ENCODE data around the gene ZNF598. TPM values are rescaled to one million over a fixed set of nuclear protein-coding genes. Genes with fewer than 3 reads are reported as not detected.
A peak's percentile ranks its signal among the peaks of the same experiment; 100 is the strongest.

Gene ZNF598
- total and polyA plus RNA-seq, 3 donors from 2014 or later = 46.3 to 94.6 (median 80.4) TPM

GRCh38 chr16:2056681-2057407, 47.2 kb upstream of the ZNF598 start:
- intact Hi-C loops (cut with DNase I; ENCODE audit: low total_unique reads) = no loop called here
- peak in 1 of 3 experiments; percentile 5 for TF ChIP-seq CTCF (IDR thresholded peaks at IDR 0.05)
- no peak for TF ChIP-seq POLR2A (IDR thresholded peaks at IDR 0.05)
- Histone ChIP-seq H3K27ac (no peak overlapping the region), H3K36me3 (ENCODE audit: low read depth, missing control alignments) (no peaks in the 10 kb centered on the region), H3K4me3 (no peak overlapping the region), H3K9me3 (no peaks in the 10 kb centered on the region), H3K27me3 (no peaks in the 10 kb centered on the region), H3K4me1 (no peaks in the 10 kb centered on the region)
- 86 to 88% methylated on average over 18 to 19 of the region's 19 CpGs for WGBS, 2 donors
- no peak for DNase-seq

- no peaks in the 10 kb centered on the region for H3K4me1 ChIP-seq
- H3K36me3 ChIP-seq (ENCODE audit: low read depth, missing control alignments) = no peaks in the 10 kb centered on the region
- H3K4me3 ChIP-seq = no peak overlapping the region
- no peak for DNase-seq
- no peaks in the 10 kb centered on the region for H3K9me3 ChIP-seq
- TF ChIP-seq CTCF (IDR thresholded peaks at IDR 0.05) (no peak), POLR2A (IDR thresholded peaks at IDR 0.05) (no peak)
- WGBS, 2 donors = 85 to 86% methylated on average over 7 to 15 of the region's 15 CpGs
- no peak overlapping the region for H3K27ac ChIP-seq
- intact Hi-C loops (cut with DNase I; ENCODE audit: low total_unique reads) = no loop called here
- H3K27me3 ChIP-seq = no peaks in the 10 kb centered on the region
These were observed 46.5 kb upstream of the ZNF598 start for GRCh38 chr16:2056077-2056476.

- intact Hi-C loops (cut with DNase I; ENCODE audit: low total_unique reads) = no loop called here
- H3K36me3 ChIP-seq (ENCODE audit: low read depth, missing control alignments) = no peaks in the 10 kb centered on the region
These were observed 45.1 kb upstream of the ZNF598 start for GRCh38 chr16:2054543-2055245.

GRCh38 chr16:2053897-2054296, 44.3 kb upstream of the ZNF598 start:
- peaks cover 2% of the 10 kb centered on the region for H3K4me1 ChIP-seq
- intact Hi-C loops (cut with DNase I; ENCODE audit: low total_unique reads) = no loop called here
- no peak overlapping the region for H3K27ac ChIP-seq
- H3K4me3 ChIP-seq = no peak overlapping the region
- 89 to 90% methylated on average over 12 to 17 of the region's 17 CpGs for WGBS, 2 donors
- no peaks in the 10 kb centered on the region for H3K27me3 ChIP-seq
- no peaks in the 10 kb centered on the region for H3K36me3 ChIP-seq (ENCODE audit: low read depth, missing control alignments)
- DNase-seq = no peak
- TF ChIP-seq CTCF (IDR thresholded peaks at IDR 0.05) = no peak
- TF ChIP-seq POLR2A (IDR thresholded peaks at IDR 0.05) = no peak
- no peaks in the 10 kb centered on the region for H3K9me3 ChIP-seq

More at GRCh38 chr16:2054543-2055245, 45.1 kb upstream of the ZNF598 start:
- no peak for TF ChIP-seq POLR2A (IDR thresholded peaks at IDR 0.05)
- TF ChIP-seq CTCF (IDR thresholded peaks at IDR 0.05) = no peak
- Histone ChIP-seq H3K4me1 (no peaks in the 10 kb centered on the region), H3K4me3 (no peak overlapping the region), H3K27me3 (no peaks in the 10 kb centered on the region), H3K27ac (no peak overlapping the region), H3K9me3 (no peaks in the 10 kb centered on the region)
- 89 to 91% methylated on average over 9 to 26 of the region's 29 CpGs for WGBS, 2 donors
- no peak for DNase-seq

Data from testis (tissue), 3 donors.